WTC11 (cell line): ENCODE results near the gene IRF2. TPM values are rescaled to one million over a fixed set of nuclear protein-coding genes. Genes with fewer than 3 reads are reported as not detected.
A peak's percentile ranks its signal among the peaks of the same experiment; 100 is the strongest.

Experiments
- ATAC-seq: fragments of 200-7000 bp; cut with Tn5 transposase; 2 replicates; pipeline ENCODE4 v1.10.0; 2021; ENCODE audit warnings: mild to moderate bottlenecking, moderate library complexity
- CTCF ChIA-PET: fragments of 300-600 bp; sonication (Branson Sonifier 250); formaldehyde crosslinking; loops from one replicate; lab custom pipeline; 2021; ENCODE audit warnings: antibody characterized with exemption; lab: Charles Lee
- POLR2A ChIA-PET: fragments of 350-600 bp; sonication (Branson Sonifier 250); formaldehyde crosslinking; loops from one replicate; lab custom pipeline; 2021; ENCODE audit warnings: antibody characterized with exemption; lab: Charles Lee
- DNase-seq: peaks from one replicate; pipeline ENCODE4 v3.0.0; 2021; ENCODE audit warnings: low spot score
- H3K27ac Mint-ChIP-seq: 2 replicates; pipeline ENCODE4 v1.8.0; 2021; ENCODE audit warnings: mixed read lengths
- H3K27me3 Mint-ChIP-seq: 2 replicates; pipeline ENCODE4 v1.8.0; 2021; ENCODE audit warnings: low read depth, mild to moderate bottlenecking, moderate library complexity, mixed read lengths
- H3K36me3 Mint-ChIP-seq: 2 replicates; pipeline ENCODE4 v1.8.0; 2021; ENCODE audit warnings: mixed read lengths
- H3K4me1 Mint-ChIP-seq: 2 replicates; pipeline ENCODE4 v1.8.0; 2022; ENCODE audit warnings: mixed read lengths
- H3K4me3 Mint-ChIP-seq: 2 replicates; pipeline ENCODE4 v1.8.0; 2021; ENCODE audit warnings: mild to moderate bottlenecking, moderate library complexity, mixed read lengths
- H3K9me3 Mint-ChIP-seq: 2 replicates; pipeline ENCODE4 v1.8.0; 2021; ENCODE audit warnings: mixed read lengths
- AFF4 ChIP-seq: sonication (generic); formaldehyde crosslinking; IDR thresholded peaks from 2 replicates; pipeline ENCODE4 v1.8.1; 2023; ENCODE audit warnings: mild to moderate bottlenecking, missing genetic modification reagents, borderline replicate concordance
- CBFB ChIP-seq: sonication (generic); formaldehyde crosslinking; IDR thresholded peaks from 2 replicates; pipeline ENCODE4 v1.8.1; 2022; ENCODE audit warnings: mild to moderate bottlenecking, low read depth, missing genetic modification reagents
- EMX1 ChIP-seq: fragments of 250-450 bp; sonication (Bioruptor Pico); IDR thresholded peaks from 2 replicates; pipeline ENCODE4 v1.8.0; 2021; ENCODE audit warnings: mild to moderate bottlenecking
- FOXP4 ChIP-seq: sonication (generic); formaldehyde crosslinking; IDR thresholded peaks from 2 replicates; pipeline ENCODE4 v1.8.0; 2022; ENCODE audit warnings: mild to moderate bottlenecking, missing genetic modification reagents
- OVOL2 ChIP-seq: fragments of 250-450 bp; sonication (Bioruptor Pico); IDR thresholded peaks from 2 replicates; pipeline ENCODE4 v1.9.0; 2021; ENCODE audit warnings: mild to moderate bottlenecking, borderline replicate concordance
- PREB ChIP-seq: sonication (generic); formaldehyde crosslinking; IDR thresholded peaks from 2 replicates; pipeline ENCODE4 v1.8.1; 2022; ENCODE audit warnings: mild to moderate bottlenecking, missing genetic modification reagents, moderate library complexity, borderline replicate concordance
- SMAD3 ChIP-seq: sonication (generic); formaldehyde crosslinking; IDR thresholded peaks from 2 replicates; pipeline ENCODE4 v1.8.0; 2022; ENCODE audit warnings: missing genetic modification reagents, mild to moderate bottlenecking, borderline replicate concordance
- TEAD4 ChIP-seq: sonication (generic); formaldehyde crosslinking; IDR thresholded peaks from 2 replicates; pipeline ENCODE4 v1.8.0; 2022; ENCODE audit warnings: mild to moderate bottlenecking, missing genetic modification reagents
- ZBTB21 ChIP-seq: sonication (generic); formaldehyde crosslinking; IDR thresholded peaks from 2 replicates; pipeline ENCODE4 v1.8.1; 2023; ENCODE audit warnings: mild to moderate bottlenecking, missing genetic modification reagents, borderline replicate concordance
- ZNF121 ChIP-seq: sonication (generic); formaldehyde crosslinking; IDR thresholded peaks from 2 replicates; pipeline ENCODE4 v1.8.0; 2023; ENCODE audit warnings: missing genetic modification reagents
- ZNF532 ChIP-seq: fragments of 250-450 bp; sonication (Bioruptor Pico); IDR thresholded peaks from 2 replicates; pipeline ENCODE4 v1.9.0; 2021; ENCODE audit warnings: mild to moderate bottlenecking, borderline replicate concordance
- total RNA-seq: library from RNA; stranded (reverse); gene quantifications from 3 replicates; pipeline ENCODE4 v1.2.3, GENCODE V29; 2021
- TF ChIP-seq, protein P1 (sequence below): fragments of 200-600 bp; IDR thresholded peaks from 2 replicates; pipeline ENCODE4 v1.8.0; 2022; ENCODE audit warnings: antibody characterized with exemption
- TF ChIP-seq, protein P2 (sequence below): sonication (generic); formaldehyde crosslinking; IDR thresholded peaks from 2 replicates; pipeline ENCODE4 v1.8.0; 2022; ENCODE audit warnings: mild to moderate bottlenecking, missing genetic modification reagents
- TF ChIP-seq, protein P3 (sequence below): sonication (generic); formaldehyde crosslinking; IDR thresholded peaks from 2 replicates; pipeline ENCODE4 v1.8.1; 2023; ENCODE audit warnings: mild to moderate bottlenecking, missing genetic modification reagents

The IRF2 gene
- total RNA-seq, 1 experiment from 2014 or later = 11.8 TPM

DNA sequence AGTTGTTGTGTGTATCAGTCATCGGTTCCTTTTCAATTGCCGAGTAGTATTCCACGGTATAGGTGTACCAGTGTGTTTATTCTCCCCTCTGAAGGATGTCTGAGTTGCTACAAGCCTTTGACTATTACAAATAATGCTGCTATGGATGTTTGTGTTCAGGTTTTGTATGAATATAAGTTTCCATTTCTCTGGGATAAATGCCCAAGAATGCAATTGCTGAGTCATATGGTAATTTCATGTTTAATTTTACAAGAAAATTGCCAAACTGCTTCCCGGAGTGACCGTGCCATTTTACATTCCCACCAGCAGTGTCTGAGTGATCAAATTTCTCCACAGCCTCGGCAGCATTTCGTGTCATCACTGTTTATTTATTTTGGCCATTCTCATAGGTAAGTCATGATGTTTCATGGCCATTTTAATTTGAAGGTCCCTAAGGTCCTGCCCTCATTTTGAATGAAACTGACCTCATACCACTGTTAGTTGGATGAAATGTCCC is 73.9 kb downstream of the IRF2 start:
- POLR2A ChIA-PET = no interaction called here
- no peak for ATAC-seq

GRCh38 chr4:184399512-184399908 is 74.8 kb downstream of the IRF2 start:
- ChIA-PET POLR2A (no interaction called here), CTCF (interaction anchor here (1.2 kb wide), 1 partner anchor 135 kb away, joined by 4 read pairs; no protein-coding TSS in a partner anchor)
- no peak for DNase-seq
- Mint-ChIP-seq H3K36me3 (peaks cover 33% of the 10 kb centered on the region), H3K9me3 (no peaks in the 10 kb centered on the region), H3K4me3 (no peak overlapping the region), H3K27me3 (no peaks in the 10 kb centered on the region), H3K4me1 (peaks cover 44% of the 10 kb centered on the region), H3K27ac (peak overlapping the region; percentile 4; the same call in 1 of the 2 replicates)
- ATAC-seq = no peak
- TF ChIP-seq ZNF121 (CRISPR knock-in tag) (no peak), SMAD3 (CRISPR knock-in tag) (no peak), PREB (CRISPR knock-in tag) (no peak), FOXP4 (CRISPR knock-in tag) (no peak), ZBTB21 (no peak), TEAD4 (CRISPR knock-in tag) (no peak), AFF4 (no peak)
- TF ChIP-seq, protein P1, sequence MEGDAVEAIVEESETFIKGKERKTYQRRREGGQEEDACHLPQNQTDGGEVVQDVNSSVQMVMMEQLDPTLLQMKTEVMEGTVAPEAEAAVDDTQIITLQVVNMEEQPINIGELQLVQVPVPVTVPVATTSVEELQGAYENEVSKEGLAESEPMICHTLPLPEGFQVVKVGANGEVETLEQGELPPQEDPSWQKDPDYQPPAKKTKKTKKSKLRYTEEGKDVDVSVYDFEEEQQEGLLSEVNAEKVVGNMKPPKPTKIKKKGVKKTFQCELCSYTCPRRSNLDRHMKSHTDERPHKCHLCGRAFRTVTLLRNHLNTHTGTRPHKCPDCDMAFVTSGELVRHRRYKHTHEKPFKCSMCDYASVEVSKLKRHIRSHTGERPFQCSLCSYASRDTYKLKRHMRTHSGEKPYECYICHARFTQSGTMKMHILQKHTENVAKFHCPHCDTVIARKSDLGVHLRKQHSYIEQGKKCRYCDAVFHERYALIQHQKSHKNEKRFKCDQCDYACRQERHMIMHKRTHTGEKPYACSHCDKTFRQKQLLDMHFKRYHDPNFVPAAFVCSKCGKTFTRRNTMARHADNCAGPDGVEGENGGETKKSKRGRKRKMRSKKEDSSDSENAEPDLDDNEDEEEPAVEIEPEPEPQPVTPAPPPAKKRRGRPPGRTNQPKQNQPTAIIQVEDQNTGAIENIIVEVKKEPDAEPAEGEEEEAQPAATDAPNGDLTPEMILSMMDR = no peak

More for the DNA sequence above, 73.9 kb downstream of the IRF2 start:
- H3K4me1 Mint-ChIP-seq = peaks cover 41% of the 10 kb centered on the region
- TF ChIP-seq, protein P2, sequence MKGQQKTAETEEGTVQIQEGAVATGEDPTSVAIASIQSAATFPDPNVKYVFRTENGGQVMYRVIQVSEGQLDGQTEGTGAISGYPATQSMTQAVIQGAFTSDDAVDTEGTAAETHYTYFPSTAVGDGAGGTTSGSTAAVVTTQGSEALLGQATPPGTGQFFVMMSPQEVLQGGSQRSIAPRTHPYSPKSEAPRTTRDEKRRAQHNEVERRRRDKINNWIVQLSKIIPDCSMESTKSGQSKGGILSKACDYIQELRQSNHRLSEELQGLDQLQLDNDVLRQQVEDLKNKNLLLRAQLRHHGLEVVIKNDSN (CRISPR knock-in tag) = no peak
- no peak for TF ChIP-seq CBFB (CRISPR knock-in tag)
- TF ChIP-seq EMX1 = no peak
- TF ChIP-seq, protein P3, sequence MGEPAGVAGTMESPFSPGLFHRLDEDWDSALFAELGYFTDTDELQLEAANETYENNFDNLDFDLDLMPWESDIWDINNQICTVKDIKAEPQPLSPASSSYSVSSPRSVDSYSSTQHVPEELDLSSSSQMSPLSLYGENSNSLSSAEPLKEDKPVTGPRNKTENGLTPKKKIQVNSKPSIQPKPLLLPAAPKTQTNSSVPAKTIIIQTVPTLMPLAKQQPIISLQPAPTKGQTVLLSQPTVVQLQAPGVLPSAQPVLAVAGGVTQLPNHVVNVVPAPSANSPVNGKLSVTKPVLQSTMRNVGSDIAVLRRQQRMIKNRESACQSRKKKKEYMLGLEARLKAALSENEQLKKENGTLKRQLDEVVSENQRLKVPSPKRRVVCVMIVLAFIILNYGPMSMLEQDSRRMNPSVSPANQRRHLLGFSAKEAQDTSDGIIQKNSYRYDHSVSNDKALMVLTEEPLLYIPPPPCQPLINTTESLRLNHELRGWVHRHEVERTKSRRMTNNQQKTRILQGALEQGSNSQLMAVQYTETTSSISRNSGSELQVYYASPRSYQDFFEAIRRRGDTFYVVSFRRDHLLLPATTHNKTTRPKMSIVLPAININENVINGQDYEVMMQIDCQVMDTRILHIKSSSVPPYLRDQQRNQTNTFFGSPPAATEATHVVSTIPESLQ (CRISPR knock-in tag) = no peak
- no peak for TF ChIP-seq OVOL2 (CRISPR knock-in tag)
- no peak for TF ChIP-seq ZNF532 (CRISPR knock-in tag)
- TF ChIP-seq, all 79 proteins: peak for 0
- CTCF ChIA-PET = no interaction called here
- no peaks in the 10 kb centered on the region for H3K9me3 Mint-ChIP-seq
- H3K27me3 Mint-ChIP-seq = no peaks in the 10 kb centered on the region
- peak overlapping the region; percentile 99; the same call in 1 of the 2 replicates for H3K27ac Mint-ChIP-seq
- H3K36me3 Mint-ChIP-seq = peaks cover 32% of the 10 kb centered on the region
- no peak overlapping the region for H3K4me3 Mint-ChIP-seq
- DNase-seq = no peak
